Adipocyte (in vitro differentiated cells): ENCODE results near the gene INS.
"Not testable (repeated sequence)": the region's sequence is repeated elsewhere in the genome, so short reads cannot be mapped to it uniquely, and the experiment has no call there.

Experiments
- DNase-seq: peaks from one replicate; pipeline ENCODE4 v3.0.0-alpha.2; 2015; ENCODE audit warnings: low read depth
- H3K27me3 ChIP-seq: replicated peaks from 2 replicates; pipeline ENCODE4 v1.7.0; 2013; ENCODE audit warnings: mild to moderate bottlenecking, low read length, moderate library complexity; ENCODE audit not compliant: control insufficient read depth, insufficient read depth
- H3K36me3 ChIP-seq: 2 replicates; pipeline ENCODE4 v1.7.0; 2013; ENCODE audit warnings: low read length, mild to moderate bottlenecking, moderate library complexity; ENCODE audit not compliant: control insufficient read depth, insufficient read depth, severe bottlenecking
- H3K4me1 ChIP-seq: 2 replicates; pipeline ENCODE4 v1.7.0; 2013; ENCODE audit warnings: mild to moderate bottlenecking, low read length, moderate library complexity; ENCODE audit not compliant: control insufficient read depth, insufficient read depth
- H3K4me3 ChIP-seq: 2 replicates; pipeline ENCODE4 v1.7.0; 2013; ENCODE audit warnings: mild to moderate bottlenecking, low read length, moderate library complexity
- H3K9ac ChIP-seq: 2 replicates; pipeline ENCODE4 v1.7.0; 2013; ENCODE audit warnings: mild to moderate bottlenecking, low read length, moderate library complexity
- H3K9me3 ChIP-seq: 2 replicates; pipeline ENCODE4 v1.7.0; 2013; ENCODE audit warnings: mild to moderate bottlenecking, low read length, moderate library complexity; ENCODE audit not compliant: control insufficient read depth

The INS gene

GRCh38 chr11:2196970-2197770 is 36.2 kb upstream of the INS start:
- H3K9me3 ChIP-seq: peaks cover 13% of the 10 kb centered on the region
- peak; percentile 84 for DNase-seq
- no peaks in the 10 kb centered on the region for H3K36me3 ChIP-seq
- H3K9ac ChIP-seq: no peak overlapping the region
- H3K4me3 ChIP-seq: no peak overlapping the region
- H3K4me1 ChIP-seq: no peaks in the 10 kb centered on the region
- peaks cover 43% of the 10 kb centered on the region for H3K27me3 ChIP-seq

GRCh38 chr11:2195756-2196088 is 34.7 kb upstream of the INS start:
- Histone ChIP-seq H3K9me3 (peaks cover 1% of the 10 kb centered on the region), H3K27me3 (peaks cover 51% of the 10 kb centered on the region), H3K9ac (no peak overlapping the region), H3K36me3 (no peaks in the 10 kb centered on the region), H3K4me3 (no peak overlapping the region), H3K4me1 (no peaks in the 10 kb centered on the region)
- DNase-seq: no peak

GRCh38 chr11:2194877-2195755 is 34.1 kb upstream of the INS start:
- Histone ChIP-seq H3K4me1 (no peaks in the 10 kb centered on the region), H3K36me3 (no peaks in the 10 kb centered on the region), H3K9ac (no peak overlapping the region), H3K9me3 (no peaks in the 10 kb centered on the region), H3K4me3 (no peak overlapping the region), H3K27me3 (peaks cover 57% of the 10 kb centered on the region)
- peak; percentile 57 for DNase-seq

DNA sequence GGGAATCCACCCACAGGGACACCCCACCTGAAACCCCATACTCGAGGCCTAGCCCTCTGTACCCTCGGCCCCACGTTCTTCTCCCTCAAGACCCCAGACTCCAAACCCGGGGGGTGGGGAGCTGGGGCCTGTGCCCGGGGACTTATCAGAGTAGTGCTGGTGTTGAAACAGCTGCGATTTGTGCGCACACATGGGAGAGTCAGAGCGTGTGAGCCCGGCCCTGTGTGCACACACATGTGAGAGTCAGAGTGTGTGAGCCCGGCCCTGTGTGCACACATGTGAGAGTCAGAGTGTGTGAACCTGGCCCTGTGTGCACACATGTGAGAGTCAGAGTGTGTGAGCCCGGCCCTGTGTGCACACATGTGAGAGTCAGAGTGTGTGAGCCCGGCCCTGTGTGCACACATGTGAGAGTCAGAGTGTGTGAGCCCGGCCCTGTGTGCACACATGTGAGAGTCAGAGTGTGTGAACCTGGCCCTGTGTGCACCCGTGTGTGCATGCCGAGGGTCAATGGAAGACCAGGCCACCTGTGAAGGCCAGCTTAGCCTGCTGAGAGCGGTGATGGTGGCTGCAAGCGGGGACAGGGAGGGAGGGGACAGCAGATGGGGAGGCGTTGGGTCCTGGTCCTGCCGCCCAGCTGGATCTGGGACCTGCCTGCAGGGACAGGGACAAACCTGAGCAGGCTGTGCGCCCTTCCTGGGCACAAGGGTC is 33.0 kb upstream of the INS start:
- not testable (repeated sequence) for H3K4me3 ChIP-seq, H3K36me3 ChIP-seq, H3K9me3 ChIP-seq, DNase-seq, H3K4me1 ChIP-seq, H3K9ac ChIP-seq
- H3K27me3 ChIP-seq: peaks cover 58% of the 10 kb centered on the region

DNA sequence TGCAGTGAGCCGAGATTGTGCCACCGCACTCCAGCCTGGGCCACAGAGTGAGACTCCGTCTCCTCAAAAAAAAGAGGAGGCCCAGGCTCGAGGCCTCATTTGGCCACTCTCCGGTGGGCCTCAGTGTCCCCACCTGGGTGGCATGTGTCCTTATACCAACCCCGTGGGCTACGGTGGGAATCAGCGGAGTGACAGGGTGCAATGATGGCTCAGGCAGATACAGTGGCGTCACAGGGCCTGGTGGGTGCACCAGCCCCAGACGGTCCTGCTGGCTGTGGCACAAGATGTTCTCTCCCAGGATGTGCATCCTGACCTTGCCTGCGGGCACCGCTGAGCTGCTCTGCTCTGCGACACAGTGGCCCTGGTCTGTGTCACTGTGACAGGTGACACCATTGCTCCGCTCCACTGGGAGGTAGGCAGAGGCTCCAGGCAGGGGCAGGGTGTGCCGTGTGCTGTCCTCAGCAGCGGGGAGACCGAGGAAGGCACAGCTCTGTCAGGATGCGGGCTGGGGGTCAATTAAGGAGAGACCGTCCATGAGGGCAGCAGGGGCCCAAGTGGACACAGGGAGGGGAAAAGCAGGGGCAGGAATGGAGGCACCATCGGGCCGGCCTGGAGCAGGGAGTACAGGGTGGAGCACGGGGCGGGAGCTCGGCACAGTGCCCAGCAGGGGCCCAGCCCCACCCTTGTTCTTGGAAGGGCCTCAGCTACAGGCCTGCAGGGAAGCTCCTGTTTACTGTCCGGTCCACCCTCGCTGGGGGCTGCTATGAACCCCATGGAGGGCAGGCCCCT is 32.3 kb upstream of the INS start:
- DNase-seq: peak; percentile 27
- H3K9me3 ChIP-seq: no peaks in the 10 kb centered on the region
- no peaks in the 10 kb centered on the region for H3K36me3 ChIP-seq
- H3K4me3 ChIP-seq: no peak overlapping the region
- no peak overlapping the region for H3K9ac ChIP-seq
- H3K27me3 ChIP-seq: peaks cover 61% of the 10 kb centered on the region
- H3K4me1 ChIP-seq: no peaks in the 10 kb centered on the region

DNA sequence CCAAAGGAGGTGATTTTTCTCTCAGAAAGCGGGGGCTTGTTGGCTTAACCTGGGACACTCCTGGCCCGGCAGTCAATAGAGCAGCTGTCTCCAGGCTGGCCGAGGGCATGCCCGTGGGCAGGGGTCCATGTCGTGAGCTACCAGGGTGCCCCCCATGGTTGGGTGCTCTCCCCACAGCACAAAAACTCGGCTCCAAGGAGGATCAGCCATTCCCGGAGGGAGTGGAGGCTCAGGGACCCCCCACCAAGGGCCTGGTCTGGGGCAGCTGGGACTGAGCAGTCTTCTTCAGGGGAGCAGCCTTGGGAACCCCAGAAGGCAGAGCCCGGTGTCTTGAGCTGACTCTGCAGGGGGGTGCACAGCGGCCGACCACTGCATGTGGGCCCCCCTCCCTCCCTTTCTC is 31.4 kb upstream of the INS start:
- Histone ChIP-seq H3K4me3 (no peak overlapping the region), H3K36me3 (no peaks in the 10 kb centered on the region), H3K27me3 (peaks cover 69% of the 10 kb centered on the region), H3K9me3 (no peaks in the 10 kb centered on the region), H3K9ac (no peak overlapping the region), H3K4me1 (no peaks in the 10 kb centered on the region)
- no peak for DNase-seq

- Histone ChIP-seq H3K4me3 (no peak overlapping the region), H3K9ac (no peak overlapping the region), H3K4me1 (no peaks in the 10 kb centered on the region), H3K9me3 (no peaks in the 10 kb centered on the region), H3K36me3 (no peaks in the 10 kb centered on the region), H3K27me3 (peaks cover 70% of the 10 kb centered on the region)
- DNase-seq: no peak
Measured at GRCh38 chr11:2191883-2192282, 30.9 kb upstream of the INS start.

- Histone ChIP-seq H3K4me3 (no peak overlapping the region), H3K4me1 (no peaks in the 10 kb centered on the region), H3K27me3 (peaks cover 66% of the 10 kb centered on the region), H3K9ac (no peak overlapping the region), H3K9me3 (no peaks in the 10 kb centered on the region), H3K36me3 (no peaks in the 10 kb centered on the region)
- no peak for DNase-seq
Measured at GRCh38 chr11:2190657-2191471, 29.9 kb upstream of the INS start.

GRCh38 chr11:2189938-2190656 is 29.1 kb upstream of the INS start:
- DNase-seq: no peak
- peaks cover 66% of the 10 kb centered on the region for H3K27me3 ChIP-seq
- no peak overlapping the region for H3K9ac ChIP-seq
- no peak overlapping the region for H3K4me3 ChIP-seq
- H3K36me3 ChIP-seq: no peaks in the 10 kb centered on the region
- H3K4me1 ChIP-seq: no peaks in the 10 kb centered on the region
- no peaks in the 10 kb centered on the region for H3K9me3 ChIP-seq

DNA sequence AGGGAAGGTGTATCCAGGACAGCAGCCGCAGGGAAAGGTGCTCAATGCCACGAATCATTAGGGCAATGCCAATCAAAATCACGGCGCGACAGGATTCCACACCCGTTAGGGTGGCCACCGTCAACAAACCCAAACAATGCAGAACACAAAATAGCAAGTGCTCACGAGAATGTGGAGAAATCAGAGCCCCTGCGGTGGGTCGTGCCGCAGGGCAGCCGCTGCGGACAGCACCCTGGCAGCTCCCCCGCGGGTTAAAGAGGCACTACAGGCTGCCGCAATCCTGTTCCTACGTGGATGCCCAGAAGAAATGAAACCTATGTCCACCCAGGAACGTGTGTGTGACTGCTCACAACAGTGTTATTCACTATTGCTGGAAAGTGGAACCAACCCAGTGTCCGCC is 27.7 kb upstream of the INS start:
- no peaks in the 10 kb centered on the region for H3K4me1 ChIP-seq
- DNase-seq: no peak
- H3K36me3 ChIP-seq: no peaks in the 10 kb centered on the region
- H3K9ac ChIP-seq: no peak overlapping the region
- H3K9me3 ChIP-seq: no peaks in the 10 kb centered on the region
- no peak overlapping the region for H3K4me3 ChIP-seq
- H3K27me3 ChIP-seq: peaks cover 67% of the 10 kb centered on the region
